Fibroblast of upper back skin (primary cell): ENCODE data around the gene GNAQ.
"Not testable (repeated sequence)": the region's sequence is repeated elsewhere in the genome, so short reads cannot be mapped to it uniquely, and the experiment has no call there.

ENCODE experiments used
- DNase-seq: peaks from one replicate; pipeline ENCODE4 v3.0.0-alpha.2; 2013

Gene GNAQ

GRCh38 chr9:77866878-77867277 lies 164.7 kb downstream of the GNAQ start:
- peak; percentile 20 for DNase-seq

DNA sequence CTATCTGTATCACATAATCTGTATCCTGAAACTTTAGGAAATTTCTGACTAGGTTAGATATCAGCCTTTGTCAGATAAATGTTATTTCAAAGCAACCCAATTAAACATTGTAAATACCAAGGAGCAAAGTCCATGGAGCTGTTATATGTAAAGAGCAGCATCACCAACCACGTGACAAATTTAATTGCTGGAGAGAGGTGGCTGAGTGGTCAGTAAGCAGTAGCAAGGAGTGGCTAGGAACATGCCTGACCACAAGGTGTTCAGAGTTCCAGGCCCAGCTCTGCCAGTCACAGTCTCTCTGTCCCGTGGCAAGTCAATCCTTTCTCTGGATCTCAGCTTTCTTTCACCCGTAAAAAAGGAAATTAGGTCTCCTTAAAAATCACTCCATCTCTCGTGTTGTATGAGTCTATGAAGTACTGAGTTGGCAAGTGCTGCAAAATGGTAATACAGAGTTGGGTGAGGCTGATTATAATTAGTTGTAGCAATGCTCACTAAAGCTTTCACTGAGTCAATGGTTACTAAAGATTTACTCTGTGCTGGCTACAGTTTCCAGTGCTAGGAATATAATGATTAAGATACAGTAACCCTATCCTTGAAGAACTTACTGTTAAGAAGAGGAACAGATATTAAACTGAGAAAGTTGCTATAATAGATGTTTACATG lies 166.1 kb downstream of the GNAQ start:
- DNase-seq: no peak

- no peak for DNase-seq
These were observed 167.3 kb downstream of the GNAQ start for GRCh38 chr9:77864211-77864889.

DNA sequence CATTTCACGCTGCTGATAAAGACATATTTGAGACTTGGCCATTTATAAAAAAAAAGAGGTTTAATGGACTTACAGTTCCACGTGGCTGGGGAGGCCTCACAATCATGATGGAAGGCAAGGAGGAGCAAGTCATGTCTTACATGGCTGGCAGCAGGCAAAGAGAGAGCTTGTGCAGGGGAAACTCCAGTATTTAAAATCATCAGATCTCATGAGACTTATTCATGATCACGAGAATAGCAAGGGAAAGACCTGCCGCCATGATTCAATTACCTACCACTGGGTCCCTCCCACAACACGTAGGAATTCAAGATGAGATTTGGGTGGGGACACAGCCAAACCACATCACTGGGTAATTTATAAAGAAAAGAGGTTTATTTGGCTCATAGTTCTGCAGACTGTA lies 168.0 kb downstream of the GNAQ start:
- not testable (repeated sequence) for DNase-seq

GRCh38 chr9:77860953-77861352 lies 170.7 kb downstream of the GNAQ start:
- not testable (repeated sequence) for DNase-seq

- no peak for DNase-seq
These were observed 173.9 kb downstream of the GNAQ start for GRCh38 chr9:77857513-77858259.

- peak; percentile 26 for DNase-seq
These were observed 175.0 kb downstream of the GNAQ start for GRCh38 chr9:77856615-77857014.

DNA sequence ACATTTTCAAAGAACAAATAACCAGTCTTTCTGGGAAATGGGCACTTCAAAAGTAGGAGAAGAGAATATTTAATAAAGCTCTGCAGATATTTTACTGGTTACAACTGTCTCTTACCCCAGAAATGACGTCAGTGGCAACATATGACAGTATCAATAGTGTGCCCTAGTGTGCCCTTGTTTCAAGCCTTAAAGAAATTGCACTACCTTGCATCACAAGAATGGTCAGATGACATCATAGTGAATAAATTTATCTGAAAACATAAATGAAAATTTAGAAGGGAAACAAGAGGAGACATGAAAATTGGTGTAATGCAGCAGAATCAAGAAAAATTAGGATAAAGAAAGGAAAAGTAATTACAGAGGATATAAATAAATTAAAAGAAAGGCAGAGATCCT lies 176.7 kb downstream of the GNAQ start:
- DNase-seq: no peak

- no peak for DNase-seq
These were observed 177.2 kb downstream of the GNAQ start for GRCh38 chr9:77854258-77854915.

- no peak for DNase-seq
These were observed 177.9 kb downstream of the GNAQ start for GRCh38 chr9:77853716-77854115.

- DNase-seq: no peak
These were observed 179.6 kb downstream of the GNAQ start for GRCh38 chr9:77851882-77852595.

DNA sequence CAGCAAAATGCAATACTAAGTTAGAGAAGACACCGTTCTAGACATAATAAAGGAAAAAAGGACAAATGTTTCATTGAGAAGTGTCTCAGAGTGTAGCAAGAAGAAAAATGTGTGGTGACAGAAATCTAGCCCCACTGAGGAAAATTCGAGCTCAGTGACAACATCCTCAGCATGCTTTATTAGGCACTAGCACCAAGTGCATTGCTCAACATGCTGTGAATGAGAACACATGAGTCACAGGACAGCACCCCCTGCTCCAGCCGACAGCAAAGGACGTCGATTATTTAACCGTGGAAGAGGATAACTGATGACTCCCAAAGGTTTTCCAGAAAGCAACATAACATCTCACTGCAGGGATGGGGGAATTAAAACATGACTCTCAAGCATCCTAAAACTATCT lies 182.7 kb downstream of the GNAQ start:
- DNase-seq: peak; percentile 85

GRCh38 chr9:77848404-77848803 lies 183.2 kb downstream of the GNAQ start:
- DNase-seq: no peak

DNA sequence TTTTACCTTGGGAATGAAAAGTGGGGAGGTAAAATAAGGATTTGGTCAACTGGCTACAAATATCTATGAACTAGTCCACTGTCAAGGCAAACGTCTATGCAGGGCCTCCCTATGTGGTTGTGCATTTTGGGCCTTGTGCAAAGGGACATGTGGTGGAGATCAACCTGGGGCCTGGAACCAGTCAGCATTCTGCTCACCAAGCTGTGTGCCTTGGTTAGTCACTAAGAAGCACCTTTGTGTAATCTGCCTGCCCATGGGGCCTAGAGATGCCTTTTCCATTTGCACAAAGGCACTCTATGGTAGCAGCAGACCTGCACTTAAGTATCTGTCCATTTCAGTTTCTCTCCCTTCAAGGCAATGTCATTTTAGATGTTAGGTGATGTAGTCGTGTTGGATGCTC lies 184.0 kb downstream of the GNAQ start:
- DNase-seq: no peak

DNA sequence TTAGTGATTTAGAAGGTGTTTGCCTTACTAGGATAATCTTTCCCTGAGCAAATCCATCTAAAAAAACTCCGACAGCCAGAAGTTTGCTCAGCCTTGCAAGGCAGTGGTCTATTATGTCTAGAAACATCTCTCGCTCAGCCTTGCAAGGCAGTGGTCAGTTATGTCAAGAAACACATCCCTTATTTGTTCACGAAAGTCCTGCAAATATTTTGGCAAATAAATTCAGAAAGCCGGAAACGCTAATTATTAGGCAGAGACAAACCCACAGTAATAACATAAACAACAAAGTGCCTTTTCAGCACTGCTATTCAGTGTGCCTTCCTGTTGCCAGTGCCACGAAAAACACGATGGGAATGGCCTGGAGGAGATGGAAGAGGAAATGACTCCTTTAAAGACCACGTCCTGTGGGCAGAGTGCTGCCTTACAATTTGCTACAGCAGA lies 184.5 kb downstream of the GNAQ start:
- DNase-seq: no peak

- no peak for DNase-seq
These were observed 187.2 kb downstream of the GNAQ start for GRCh38 chr9:77844415-77844814.

DNA sequence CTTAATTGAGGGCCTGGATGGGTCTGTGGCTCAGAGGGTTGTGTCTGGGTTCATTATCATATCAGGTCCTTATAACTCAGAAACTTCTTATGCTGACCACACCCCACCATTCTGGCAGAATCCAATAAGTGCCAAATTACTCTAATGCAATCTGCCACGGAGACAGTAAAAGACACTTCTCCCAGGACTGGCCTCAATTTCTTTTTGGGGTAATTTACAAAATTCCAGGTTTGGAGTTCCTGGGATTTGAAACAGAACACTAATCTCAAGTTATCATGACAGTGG lies 187.8 kb downstream of the GNAQ start:
- no peak for DNase-seq

GRCh38 chr9:77843076-77843870 lies 188.3 kb downstream of the GNAQ start:
- DNase-seq: no peak

DNA sequence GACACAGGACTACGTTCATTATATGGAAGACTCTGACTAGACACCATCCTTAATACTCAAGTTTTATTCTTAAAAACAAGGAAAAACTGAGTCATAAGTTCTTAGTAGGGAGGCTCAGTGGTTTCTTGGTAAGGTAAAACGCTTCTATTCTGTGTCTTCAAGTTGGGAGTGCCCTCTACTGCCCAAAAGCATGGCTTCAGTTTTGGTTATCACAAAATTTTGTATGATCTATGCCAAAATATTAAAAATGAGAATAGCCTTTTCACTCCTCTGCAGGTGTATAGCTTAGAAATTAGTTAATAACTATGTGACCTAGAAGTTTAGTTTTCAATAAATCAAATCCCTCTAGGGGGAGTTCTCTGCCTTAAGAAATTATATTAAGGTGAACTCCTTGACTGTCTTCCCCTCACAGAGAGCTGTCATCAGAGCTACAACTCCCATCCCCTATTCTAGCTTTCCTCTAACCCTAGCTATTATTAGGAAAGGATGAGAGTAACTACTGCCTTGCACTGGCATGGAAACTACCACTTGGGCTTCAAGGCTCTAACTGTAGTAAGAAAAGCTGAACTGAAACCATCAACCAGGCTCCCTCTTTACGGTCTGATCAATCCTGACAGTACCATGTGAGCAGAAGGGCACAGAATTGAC lies 189.7 kb downstream of the GNAQ start:
- no peak for DNase-seq

GRCh38 chr9:77839459-77840140 lies 192.0 kb downstream of the GNAQ start:
- DNase-seq: peak; percentile 75

DNA sequence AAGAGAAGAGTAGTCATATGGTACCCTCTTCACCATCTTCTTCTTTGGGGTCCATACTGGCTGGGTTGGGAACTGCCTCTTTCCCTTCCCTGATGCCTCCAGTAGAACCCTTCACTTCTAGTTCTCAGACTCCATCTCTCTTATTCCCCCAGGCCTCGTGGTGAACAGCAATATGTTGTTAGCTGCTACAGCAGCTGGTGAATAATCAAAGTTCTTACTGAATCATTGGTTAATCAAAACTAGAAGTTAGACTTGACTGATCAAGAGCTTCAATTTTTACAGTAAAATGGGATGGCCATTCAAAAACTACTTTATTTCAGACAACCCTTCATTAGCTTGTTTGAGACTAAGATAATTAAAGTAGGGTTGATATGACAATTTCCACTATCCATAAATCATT lies 192.6 kb downstream of the GNAQ start:
- DNase-seq: no peak
